ENCODE measurements around the gene ANKUB1.
A peak's percentile ranks its signal among the peaks of the same experiment; 100 is the strongest.
"Not testable (repeated sequence)": the region's sequence is repeated elsewhere in the genome, so short reads cannot be mapped to it uniquely, and the experiment has no call there.

Gene ANKUB1, protein sequence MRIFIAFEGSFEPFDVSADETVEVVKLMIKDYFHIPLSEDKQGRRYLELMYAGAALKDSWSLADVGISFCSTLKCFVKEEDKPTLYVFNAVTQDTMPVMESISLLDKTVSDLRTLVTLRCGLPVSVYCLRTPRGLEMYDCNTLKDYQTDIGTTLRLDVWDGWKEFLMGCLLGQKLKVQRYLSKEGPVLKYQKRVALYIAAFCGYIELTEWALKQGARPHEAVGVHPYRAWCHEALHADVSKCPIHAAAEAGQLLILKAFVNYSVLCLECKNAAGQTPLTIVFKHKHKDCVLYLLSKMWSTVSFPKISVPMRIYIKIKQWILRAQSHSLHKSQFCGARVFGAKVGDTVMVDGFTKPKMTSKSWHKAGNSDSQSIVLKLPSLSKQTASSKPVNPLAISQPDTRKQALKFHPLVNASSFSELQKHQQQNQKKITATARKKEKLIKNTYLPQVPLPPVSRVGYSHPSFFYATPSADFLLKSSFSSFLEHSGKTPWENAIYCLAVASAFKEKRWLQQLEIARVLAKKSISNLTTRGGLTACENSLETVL

DNA sequence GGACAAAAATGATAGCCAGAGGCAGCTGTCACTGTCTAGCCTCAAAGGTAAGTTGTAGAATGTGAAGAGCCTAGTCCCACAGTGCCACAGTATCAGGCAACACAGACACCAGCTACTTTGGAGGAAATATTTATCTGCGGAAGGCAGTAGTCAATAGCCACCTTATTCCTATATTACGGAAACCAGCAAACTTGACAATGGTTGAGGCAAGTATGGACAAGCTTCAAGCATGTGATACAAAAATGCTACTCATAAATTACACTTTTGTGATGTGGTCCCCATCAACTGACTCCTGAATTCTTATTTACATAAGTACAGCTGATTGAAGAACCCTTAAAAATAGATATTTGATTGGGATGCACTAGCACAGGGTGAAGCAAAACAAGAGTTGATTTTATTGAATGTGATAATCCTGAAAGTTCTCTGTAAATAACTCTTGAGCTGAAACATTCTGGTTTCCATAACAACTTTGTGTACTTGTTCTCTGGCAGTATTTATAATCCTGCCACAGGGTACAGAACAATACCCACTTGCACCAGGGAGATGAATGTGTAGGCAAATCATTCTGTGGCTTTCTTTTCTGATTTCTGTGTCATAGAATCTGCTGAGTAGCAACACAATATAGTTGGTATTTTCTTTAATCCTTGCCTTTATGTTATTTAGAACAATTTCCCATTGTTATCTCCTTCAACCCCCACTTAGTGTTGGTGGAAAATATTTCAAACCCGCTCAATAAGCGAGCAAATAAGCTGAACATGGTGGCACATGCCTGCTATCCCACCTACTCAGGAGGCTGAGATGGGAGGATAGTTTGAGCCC lies at the start of gene ANKUB1:
TSS of gene ANKUB1 (minus strand) at position 103 of the 819 bp plus-strand sequence. CDS start 188 bp downstream, outside the sequence.
- DNase-seq = no peak

DNA sequence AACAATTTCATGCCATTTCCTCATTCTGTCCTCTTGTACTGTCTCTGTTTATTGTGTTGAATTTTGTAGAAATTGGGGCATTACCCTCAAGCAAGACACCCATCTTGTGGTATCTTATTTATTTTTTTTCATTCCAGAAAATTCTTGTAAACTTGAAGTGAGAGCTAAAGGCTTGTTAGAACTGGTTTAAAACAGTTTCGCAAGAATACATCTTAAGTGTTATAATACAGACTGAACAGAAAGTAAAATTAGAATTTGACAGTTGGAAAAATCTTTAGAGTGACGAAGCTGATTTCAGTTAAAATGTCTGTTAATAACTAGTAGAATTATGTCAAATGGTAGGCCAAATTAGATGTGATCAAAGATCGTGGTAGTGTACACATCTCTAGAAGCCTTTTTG lies 47.5 kb upstream of the ANKUB1 start:
- DNase-seq = no peak

DNA sequence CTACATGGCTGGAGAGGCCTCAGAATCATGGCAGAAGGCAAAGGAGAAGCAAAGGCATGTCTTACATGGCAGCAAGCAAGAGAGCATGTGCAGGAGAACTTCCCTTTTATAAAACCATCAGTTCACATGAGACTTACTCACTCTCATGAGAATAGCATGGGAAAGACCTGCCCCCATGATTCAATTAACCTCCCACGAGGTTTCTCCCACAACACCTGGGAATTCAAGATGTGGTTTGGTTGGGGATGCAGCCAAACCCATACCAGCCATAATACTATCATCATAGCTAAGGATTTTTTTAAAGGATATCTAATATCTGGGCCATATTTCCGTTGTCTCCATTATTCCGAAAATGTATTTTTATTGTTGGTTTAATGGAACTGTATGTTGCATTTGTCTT lies 47.1 kb upstream of the ANKUB1 start:
- not testable (repeated sequence) for DNase-seq

DNA sequence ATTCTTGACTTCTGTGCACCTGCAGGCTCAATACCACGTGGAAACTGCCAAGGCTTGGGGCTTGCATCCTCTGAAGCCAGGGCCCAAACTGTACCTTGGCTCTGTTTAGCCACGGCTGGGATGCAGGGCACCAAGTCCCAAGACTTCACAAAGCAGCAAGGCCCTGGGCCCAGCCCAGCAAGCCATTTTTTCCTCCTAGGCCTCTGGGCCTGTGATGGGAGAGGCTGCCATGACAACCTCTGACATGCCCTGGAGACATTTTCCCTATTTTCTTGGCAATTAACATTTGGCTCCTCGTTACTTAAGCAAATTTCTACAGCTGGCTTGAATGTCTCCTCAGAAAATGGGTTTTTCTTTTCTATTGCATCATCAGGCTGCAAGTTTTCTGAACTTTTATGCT lies 46.1 kb upstream of the ANKUB1 start:
- DNase-seq = not testable (repeated sequence)

DNA sequence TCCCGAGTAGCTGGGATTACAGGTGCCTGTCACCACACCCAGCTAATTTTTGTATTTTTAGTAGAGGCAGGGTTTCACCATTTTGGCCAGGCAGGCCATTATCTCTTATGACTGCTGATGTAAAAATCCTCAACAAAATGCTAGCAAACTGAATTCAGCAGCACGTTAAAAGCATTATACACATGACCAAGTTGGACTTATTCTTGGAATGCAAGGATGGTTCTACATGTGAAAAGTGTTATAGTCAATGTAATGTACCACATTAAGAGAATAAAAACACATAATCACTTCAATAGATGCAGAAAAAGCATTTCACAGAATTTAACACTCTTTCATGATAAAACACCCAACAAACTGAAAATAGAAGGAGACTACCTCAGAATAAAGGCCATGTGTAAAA lies 40.9 kb upstream of the ANKUB1 start:
- no peak for DNase-seq

DNA sequence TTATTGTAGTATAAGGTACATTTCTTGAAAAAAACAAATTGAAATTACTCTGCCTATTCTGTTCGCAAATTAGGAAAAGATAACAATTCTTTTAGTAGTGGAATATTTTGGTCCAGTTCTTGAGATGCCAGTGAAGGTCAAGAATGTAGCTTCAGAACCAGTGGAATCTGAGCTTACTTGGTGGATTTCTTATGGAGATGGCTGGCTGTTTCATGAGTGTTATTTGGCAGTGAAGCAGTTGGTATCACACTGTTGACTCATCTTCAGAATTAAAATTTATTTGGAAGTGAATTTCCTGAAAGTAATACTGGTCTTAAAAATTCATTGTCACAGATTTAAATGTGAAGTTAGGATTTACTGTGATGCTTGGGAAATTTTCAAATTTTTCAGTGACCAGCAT lies 39.7 kb upstream of the ANKUB1 start:
- DNase-seq = no peak

DNA sequence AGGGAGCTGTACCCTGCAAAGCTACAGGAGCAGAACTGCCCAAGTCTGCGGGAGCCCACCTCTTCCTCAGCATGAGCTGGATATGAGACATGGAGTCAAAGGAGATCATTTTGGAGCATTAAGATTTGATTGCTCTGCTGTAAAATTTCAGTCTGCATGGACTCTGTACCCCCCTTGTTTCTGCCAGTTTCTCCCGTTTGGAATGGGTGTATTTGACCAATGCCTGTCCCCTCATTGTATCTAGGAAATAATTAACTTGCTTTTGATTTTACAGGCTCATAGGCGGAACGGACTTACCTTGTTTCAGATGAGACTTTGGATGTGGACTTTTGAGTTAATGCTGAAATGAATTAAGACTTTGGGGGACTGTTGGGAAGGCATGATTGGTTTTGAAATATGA lies 39.0 kb upstream of the ANKUB1 start:
- no peak for DNase-seq

DNA sequence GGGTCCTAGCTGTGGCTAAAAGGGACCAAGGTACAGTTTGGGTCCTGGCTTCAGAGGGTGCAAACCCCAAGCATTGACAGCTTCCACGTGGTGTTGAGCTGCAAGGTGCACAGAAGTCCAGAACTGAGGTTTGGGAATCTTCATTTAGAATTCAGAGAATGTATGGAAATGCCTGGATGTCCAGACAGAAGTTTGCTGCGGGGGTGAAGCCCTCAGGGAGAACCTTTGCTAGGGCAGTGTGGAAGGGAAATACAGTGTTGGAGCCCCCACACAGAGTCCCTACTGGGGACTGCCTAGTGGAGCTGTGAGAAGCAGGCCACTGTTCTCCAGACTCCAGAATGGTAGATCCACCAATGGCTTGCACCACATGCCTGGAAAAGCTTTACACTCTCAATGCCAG lies 38.5 kb upstream of the ANKUB1 start:
- no peak for DNase-seq

DNA sequence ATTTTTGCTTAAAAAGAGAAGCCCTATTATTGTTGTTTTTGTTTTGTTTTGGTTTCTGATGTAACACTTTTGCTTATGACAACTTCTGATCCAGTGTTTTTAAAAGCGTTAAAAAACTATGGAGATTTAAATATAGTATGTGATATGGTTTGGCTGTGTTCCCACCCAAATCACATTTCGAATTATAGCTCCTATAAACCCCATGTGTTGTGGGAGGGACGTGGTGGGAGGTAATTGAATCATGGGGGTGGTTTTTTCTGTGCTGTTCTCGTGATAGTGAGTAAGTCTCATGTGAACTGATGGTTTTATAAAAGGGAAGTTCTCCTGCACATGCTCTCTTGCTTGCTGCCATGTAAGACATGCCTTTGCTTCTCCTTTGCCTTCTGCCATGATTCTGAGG lies 37.3 kb upstream of the ANKUB1 start:
- not testable (repeated sequence) for DNase-seq

DNA sequence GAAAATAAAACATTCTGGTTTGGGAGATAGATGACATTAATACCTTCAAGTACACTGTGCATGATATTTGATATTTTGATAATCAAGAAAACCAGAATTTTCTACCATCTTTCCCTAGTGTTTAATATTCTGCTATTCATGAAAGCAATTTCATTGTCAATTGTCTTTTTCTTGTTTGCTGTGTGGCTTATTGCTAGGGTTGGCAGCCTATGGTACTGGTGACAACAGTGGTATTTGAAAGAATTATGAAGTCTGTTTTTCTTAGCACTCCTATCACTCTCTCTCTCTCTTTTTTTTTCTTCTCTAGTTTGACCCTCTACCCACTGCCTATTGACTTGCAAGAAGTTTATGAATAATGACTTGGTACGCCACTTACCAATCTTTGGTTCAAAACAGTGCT lies 36.0 kb upstream of the ANKUB1 start:
- DNase-seq = no peak

DNA sequence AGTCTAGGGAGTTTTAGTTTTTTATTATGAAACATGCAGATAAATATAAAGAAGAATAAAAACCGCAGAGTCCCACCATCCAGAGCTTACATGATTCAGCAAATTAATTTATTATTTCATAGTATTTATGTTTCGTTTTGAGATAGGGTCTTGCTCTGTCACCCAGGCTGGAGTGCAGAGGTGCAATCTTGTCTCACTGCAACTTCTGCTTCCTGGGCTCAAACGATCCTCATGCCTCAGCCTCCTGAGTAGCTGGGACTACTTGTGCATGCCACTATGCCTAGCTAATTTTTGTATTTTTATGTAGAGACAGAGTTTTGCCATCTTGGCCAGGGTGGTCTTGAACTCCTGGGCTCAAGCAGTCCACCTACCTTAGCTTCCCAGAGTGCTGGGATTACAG lies 34.3 kb upstream of the ANKUB1 start:
- no peak for DNase-seq

DNA sequence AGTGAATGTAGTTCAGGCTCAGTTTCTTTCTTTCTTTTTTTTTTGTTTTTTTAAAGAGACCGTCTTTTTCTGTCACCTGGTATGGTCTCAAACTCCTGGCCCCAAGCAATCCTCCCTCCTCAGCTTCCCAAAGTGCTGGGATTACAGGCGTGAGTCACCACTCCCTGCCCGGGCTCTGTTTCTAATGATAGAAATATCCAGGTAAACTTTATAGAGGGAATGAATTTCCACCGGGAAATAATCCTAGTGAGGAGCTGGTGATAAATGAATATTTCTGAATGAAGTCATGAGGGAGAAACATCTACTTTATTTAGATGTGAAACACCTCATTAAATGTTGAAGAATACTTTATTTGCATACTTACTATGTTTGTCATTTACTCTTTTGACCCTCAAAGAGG lies 27.8 kb upstream of the ANKUB1 start:
- peak; percentile 23 for DNase-seq

DNA sequence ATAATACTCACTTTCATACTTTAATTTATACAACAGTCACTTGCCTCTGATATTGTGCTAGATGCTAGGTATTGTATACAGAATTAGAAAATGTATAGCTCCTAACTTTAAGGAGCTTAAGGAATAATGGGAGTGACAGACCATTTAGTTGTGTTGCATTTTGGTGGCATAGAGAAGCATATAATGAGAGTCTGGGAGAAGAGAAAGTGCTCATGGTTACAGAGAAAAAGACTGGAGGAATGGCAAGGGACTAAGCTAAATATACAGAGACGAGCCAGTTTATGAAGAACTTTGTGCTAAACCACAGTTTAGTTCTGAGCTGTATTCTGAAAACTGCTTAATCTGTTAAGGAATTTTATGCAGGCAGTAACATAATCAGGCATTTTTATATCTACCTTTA lies 27.1 kb upstream of the ANKUB1 start:
- DNase-seq = no peak

DNA sequence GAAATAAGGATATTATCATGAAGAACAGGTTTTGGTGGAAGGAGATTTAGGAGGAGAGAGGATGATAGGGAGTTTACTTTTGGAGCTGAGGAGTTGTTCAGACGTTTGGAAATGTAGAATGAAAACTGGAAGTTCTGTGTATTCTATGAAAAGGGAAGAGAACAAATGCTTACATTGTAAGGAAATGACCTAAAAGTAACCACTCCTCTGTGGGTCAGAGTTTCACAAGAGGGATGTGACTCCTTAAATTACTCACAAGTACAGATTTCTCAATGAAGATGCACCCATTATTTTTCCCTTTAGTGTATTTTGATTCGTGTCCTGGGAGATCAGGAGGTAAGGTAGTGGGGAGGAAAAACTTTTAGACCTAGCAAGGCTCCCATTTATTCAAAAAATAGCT lies 24.6 kb upstream of the ANKUB1 start:
- DNase-seq = peak; percentile 91

DNA sequence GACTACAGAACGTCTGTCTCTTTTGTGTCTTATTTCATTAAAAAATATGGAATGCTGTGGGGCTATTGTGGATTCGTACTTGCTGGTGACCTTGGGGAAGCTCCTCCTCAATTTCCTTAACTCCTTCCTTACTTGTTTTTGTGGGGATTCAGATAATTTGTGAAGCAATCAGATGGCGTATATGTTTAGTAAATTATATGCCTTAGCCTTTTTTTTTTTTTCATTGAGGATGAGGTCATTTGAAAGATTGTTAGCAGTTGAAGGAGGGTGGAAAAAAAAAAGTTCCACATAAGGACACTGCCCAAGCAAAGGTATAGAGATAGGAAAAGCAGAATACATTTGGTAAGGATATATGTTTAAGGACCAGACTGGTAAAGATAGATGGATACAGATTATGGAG lies 24.0 kb upstream of the ANKUB1 start:
- DNase-seq = no peak

DNA sequence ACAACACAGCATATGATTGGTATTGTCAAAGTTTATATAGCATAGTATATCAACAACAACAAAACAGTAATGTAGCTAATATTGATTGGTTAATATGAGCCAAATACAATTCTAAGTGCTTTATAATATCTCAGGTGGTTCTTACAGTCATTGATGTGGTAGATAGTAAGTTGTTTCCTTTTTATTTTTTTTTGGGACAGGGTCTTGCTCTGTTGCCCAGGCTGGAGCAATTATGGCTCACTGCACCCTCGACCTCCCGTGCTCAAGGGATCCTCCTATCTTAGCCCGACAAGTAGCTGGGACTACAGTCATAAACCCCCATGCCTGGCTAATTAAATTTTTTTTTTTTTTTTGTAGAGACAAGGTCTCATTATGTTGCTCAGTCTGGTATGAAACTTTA lies 23.4 kb upstream of the ANKUB1 start:
- no peak for DNase-seq

DNA sequence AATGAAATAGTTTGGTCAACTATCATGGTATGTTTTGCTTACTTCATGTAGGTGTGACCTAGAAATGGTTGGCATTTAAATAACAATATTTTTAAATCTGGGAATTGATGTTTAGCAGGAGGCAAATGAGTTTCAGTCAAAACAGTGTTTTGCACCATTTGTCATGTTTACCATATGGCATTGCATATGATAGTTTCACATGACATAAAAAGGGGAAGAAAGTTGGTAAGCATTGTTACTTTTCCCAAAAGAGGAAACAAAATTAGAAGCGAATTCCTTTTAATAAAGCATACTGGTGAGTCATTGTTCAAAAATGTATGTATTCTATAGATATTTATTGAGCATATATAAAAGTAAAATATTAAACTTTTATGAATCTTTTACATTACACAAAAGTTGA lies 23.0 kb upstream of the ANKUB1 start:
- DNase-seq = no peak

DNA sequence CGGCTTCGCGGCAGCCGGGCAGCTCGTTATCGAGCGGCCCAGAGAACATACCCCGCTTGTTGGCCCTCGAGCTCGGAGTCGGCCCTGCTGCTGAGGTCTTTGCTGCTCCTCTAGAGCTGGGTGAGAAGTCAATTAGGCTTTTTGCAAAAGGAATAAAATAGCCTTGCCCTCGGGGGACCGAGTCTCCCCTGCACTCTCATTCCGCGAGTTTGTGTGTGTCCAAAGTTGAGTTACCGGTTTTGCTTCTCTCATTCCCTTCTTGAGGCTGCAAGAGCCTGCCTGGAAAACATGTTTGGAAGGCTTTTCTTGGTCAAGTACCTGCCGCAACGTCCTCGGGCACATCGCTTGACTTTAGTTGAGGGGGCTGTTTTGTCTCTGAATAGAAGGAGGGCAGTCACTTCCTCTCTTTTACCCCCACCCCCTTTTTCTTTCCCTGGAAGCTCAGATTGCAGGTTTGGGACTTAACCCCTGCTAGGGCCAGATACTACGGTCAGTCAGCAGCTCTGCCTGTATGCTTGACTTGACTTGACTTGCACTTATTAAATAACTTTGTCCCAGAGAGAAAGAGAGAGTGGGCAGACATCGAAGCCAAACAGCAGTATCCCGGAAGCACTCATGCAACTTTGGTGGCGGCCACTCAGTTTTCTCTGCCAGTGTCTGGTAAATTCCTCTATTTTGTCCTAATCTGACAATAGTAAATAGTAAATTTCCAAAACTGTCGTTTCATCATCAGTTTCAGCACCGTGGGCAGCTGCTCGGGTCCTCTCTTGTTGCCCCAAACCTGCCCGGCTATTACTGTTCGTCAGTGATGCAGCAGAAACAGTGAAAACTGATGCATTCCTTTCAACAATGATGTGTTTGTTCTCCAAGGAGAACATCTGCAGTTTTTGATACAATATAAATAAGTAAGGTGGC lies 21.3 kb upstream of the ANKUB1 start:
- peak; percentile 39 for DNase-seq

DNA sequence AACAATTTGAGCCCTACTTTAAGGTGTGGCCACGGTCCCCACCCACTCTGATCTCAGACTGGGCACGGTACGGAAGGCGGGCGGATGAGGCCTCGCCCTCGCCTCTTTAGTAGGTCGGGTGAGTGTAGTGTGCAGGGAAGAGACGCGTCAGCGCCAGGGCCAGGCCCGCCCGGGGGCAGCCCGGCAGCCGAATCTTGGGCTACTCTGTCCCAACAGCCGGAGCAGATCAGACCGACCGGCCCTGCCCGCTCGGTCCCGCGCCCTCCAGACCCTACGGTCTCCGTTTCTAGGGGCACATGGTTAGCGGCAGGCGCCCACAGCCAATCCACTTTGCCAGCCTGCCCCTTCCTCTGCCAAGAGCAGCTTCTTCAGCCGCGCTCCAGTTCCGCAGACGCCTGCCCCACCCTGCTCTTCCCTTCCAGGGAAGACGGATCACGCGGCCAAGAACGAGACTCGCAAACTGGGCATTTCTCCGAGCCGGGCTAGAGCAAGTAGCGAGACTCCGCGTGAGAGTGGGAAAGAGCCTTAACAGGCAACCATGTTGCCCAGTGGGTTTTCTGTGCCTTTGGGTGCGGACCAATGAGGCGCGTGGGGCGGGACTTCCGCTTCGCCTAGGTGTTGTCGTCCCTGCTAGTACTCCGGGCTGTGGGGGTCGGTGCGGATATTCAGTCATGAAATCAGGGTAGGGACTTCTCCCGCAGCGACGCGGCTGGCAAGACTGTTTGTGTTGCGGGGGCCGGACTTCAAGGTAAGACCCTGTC lies 20.4 kb upstream of the ANKUB1 start, which contains the start of gene RNF13:
TSS of gene RNF13 (plus strand) at position 610 of the 761 bp plus-strand sequence. CDS start 32,812 bp downstream, outside the sequence.
- DNase-seq = peak; percentile 94

DNA sequence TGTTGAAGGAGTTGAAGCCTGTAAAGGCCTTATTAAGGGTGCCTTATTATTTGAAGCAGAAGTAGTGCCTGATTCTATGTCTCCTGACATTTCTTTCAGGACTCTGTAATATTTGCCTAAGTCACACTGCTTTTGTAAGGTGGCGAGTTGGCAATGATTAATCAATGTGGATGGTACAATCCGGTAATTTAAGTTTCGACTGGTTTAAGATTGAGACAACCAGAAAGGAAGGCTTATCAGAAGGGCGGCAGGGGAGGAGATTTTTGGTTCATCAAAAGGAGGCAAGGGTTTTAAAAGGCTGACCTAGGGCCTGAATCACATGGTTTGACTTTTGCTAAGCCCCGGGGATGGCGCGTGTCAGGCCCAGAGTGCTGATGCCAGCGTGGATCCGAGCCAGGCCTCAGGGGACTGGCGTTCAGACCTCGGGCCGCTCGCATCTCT lies 19.8 kb upstream of the ANKUB1 start:
- DNase-seq = no peak

DNA sequence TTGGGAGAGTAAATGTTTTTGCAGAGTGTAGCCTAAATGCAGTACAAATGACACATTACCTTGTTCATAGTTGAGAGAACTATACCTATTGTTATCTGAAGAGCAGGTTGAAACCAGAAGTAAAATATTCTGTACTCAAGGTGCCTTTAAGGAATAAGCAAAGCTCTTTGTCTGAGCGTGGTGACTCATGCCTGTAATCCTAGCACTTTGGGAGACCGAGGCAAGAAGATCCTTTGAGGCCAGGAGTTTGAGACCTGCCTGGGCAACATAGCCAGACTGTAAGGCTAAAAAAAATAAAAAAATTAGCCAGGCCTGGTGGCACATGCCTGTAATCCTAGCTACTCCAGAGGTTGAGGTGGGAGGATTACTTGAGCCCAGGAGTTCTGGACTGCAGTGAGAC lies 18.5 kb upstream of the ANKUB1 start:
- no peak for DNase-seq

DNA sequence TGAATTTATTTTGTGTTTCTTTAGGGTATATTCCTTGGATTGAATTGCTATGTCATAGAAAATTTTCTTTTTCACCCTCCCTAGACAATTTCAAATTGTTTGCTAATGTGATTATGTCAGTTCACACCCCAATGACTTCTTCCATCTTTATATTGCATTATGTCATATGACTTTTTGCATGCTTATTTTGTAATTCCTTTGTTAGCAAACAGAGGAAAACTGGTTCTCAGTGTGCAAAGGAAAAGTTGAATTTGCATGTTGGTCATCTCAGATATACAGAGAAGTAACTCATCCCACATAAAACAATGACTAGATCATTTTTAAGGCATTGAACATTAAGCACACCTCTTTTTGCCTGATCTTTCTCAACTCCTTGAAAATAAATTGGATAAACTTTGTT lies 17.3 kb upstream of the ANKUB1 start:
- DNase-seq = no peak

All from HCEC 1CT (cell line).